ENCODE data around the gene GNB4.

Gene GNB4

DNA sequence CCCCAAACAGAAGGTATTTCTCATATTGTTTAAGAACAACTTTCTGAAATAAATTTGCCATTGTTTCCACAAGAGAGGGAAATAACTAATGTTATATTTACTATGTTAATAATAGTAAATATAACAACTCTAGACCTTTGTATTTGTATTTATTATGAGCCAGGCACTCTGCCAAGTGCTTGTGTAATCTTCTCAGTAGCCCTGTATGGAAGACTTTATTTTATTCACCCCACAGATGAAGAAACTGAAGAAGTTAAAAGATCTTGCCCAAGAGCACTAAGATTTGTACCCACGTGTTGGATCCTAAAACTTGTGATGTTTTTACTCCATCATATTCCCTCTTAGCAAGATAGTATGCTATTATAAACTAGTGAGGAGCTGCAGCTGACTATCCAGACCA is 12.0 kb upstream of the GNB4 start:
- no peaks in the 10 kb centered on the region for H4K20me1 ChIP-seq
- no peaks in the 10 kb centered on the region for H3K9me3 ChIP-seq
- no peak overlapping the region for H3K4me3 ChIP-seq
- no peak for TF ChIP-seq Cebpa-rat (IDR thresholded peaks at IDR 0.05)
- no peak overlapping the region for H3K9ac ChIP-seq
- no peak overlapping the region for H3K4me2 ChIP-seq
- no peaks in the 10 kb centered on the region for H3K27me3 ChIP-seq
- no peaks in the 10 kb centered on the region for H3K4me1 ChIP-seq
- no peak overlapping the region for H3K27ac ChIP-seq
- no peaks in the 10 kb centered on the region for H3K36me3 ChIP-seq

DNA sequence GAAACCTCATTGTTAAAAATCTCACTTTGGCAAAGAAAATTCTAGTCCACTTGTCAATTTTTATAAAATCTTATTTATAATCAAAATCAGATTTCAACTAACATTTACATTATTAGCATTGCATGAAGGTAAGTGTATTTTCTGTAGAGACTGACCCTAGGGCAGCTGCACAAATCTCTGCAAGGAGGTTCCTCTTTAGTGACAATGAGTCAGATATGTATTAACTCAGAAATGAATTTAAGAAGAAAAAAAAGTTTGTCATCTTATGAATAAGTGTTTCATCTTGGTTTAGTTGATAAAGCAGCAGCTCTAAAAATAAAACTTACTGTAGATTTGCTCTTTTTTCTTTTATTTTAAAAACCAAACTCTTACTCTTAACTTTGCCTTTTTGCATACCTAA is 9.0 kb upstream of the GNB4 start:
- H3K4me3 ChIP-seq, result no peak overlapping the region
- H3K9ac ChIP-seq, result no peak overlapping the region
- no peak overlapping the region for H3K4me2 ChIP-seq
- H3K27ac ChIP-seq, result no peak overlapping the region
- H3K4me1 ChIP-seq, result no peaks in the 10 kb centered on the region
- H3K27me3 ChIP-seq, result no peaks in the 10 kb centered on the region
- no peaks in the 10 kb centered on the region for H3K36me3 ChIP-seq
- H4K20me1 ChIP-seq, result no peaks in the 10 kb centered on the region
- TF ChIP-seq Cebpa-rat (IDR thresholded peaks at IDR 0.05), result no peak
- no peaks in the 10 kb centered on the region for H3K9me3 ChIP-seq

DNA sequence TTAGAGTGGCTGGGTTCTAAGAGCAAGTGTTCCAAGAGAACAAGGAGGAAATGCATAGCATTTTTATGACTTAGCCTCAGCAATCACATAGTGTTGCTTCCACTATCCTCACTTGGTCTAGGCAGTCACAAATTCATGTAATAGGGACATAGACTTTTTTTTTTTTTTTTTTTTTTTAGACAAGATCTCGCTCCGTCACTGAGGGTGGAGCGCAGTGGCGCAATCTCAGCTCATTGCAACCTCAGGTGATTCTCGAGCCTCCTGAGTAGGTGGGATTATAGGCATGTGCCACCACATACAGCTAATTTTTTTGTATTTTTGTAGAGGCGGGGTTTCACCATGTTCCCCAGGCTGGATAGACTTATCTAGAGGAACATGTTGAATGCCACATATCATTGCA is 4.7 kb upstream of the GNB4 start:
- Histone ChIP-seq H3K9ac (no peak overlapping the region), H3K4me2 (no peak overlapping the region), H3K4me3 (no peak overlapping the region), H3K27me3 (no peaks in the 10 kb centered on the region), H3K27ac (no peak overlapping the region), H4K20me1 (no peaks in the 10 kb centered on the region), H3K36me3 (no peaks in the 10 kb centered on the region), H3K9me3 (no peaks in the 10 kb centered on the region), H3K4me1 (peaks cover 9% of the 10 kb centered on the region)
- no peak for TF ChIP-seq Cebpa-rat (IDR thresholded peaks at IDR 0.05)

DNA sequence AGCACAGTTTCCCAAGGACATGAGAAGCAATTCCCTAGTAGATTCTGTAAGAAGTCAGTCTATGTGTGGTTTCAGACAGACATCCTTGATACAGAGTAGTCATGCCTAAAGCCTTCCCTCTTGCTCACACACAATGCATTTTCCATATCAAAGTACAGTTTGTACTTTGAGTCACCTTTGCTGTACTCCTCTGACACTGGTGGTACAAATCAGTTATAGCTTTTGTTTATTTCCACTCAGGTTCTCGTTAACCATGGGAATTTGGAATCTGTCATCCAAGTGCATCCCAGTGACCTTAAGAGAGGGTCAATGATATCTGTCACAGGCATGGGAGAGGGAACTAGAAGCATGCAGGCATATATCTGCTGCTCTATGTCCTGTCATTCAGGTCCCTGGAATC is 3.6 kb upstream of the GNB4 start:
- peaks cover 9% of the 10 kb centered on the region for H3K4me1 ChIP-seq
- no peaks in the 10 kb centered on the region for H4K20me1 ChIP-seq
- no peaks in the 10 kb centered on the region for H3K9me3 ChIP-seq
- no peak overlapping the region for H3K27ac ChIP-seq
- no peak overlapping the region for H3K4me2 ChIP-seq
- no peak for TF ChIP-seq Cebpa-rat (IDR thresholded peaks at IDR 0.05)
- H3K27me3 ChIP-seq, result no peaks in the 10 kb centered on the region
- no peak overlapping the region for H3K9ac ChIP-seq
- H3K36me3 ChIP-seq, result no peaks in the 10 kb centered on the region
- no peak overlapping the region for H3K4me3 ChIP-seq

DNA sequence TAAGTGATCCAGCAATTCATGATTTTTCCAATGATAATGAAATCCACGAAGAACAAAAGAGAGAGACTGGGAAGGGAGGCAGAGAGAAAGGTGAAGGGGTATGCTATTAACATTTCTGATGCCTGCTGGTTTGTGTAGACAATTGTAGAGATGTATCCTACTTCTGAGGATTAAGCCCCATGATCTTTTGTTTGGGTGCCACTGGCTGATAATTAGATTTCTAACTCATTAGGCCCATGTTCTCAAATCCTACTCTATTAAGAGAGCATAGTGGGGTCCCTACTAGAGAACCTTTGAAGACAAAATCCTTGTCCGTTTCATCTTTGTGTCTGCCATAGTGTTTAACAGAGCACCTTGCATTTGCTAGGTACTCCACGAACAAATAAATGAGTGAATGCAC is 2.7 kb upstream of the GNB4 start:
- Histone ChIP-seq H3K36me3 (no peaks in the 10 kb centered on the region), H3K9ac (no peak overlapping the region), H3K4me2 (no peak overlapping the region), H3K4me3 (no peak overlapping the region), H3K27ac (no peak overlapping the region), H3K27me3 (no peaks in the 10 kb centered on the region), H3K9me3 (no peaks in the 10 kb centered on the region), H3K4me1 (peaks cover 17% of the 10 kb centered on the region), H4K20me1 (peaks cover 7% of the 10 kb centered on the region; the same call in 1 of the 2 replicates)
- TF ChIP-seq Cebpa-rat (IDR thresholded peaks at IDR 0.05), result no peak

DNA sequence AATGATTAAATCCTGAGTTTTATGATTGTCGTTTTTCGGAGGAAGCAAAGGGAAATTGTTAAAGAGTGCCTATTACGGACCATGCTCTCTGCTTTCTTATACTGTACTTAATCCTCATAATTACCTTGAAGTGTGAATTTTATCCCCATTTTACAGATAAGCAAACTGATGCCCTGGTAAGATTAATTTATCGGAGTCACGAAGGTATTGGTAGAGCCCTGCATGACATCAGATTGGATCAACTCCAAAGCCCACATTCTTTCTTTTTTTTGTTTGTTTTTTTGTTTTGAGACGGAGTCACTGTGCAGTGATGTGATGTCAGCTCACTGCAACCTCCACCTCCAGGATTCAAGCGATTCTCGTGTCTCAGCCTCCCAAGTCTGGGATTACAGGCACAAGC is 1.6 kb upstream of the GNB4 start:
- Histone ChIP-seq H3K4me3 (no peak overlapping the region), H3K9ac (no peak overlapping the region), H3K27me3 (no peaks in the 10 kb centered on the region), H4K20me1 (peaks cover 17% of the 10 kb centered on the region; the same call in 1 of the 2 replicates), H3K4me2 (no peak overlapping the region), H3K27ac (no peak overlapping the region), H3K9me3 (no peaks in the 10 kb centered on the region), H3K4me1 (peaks cover 28% of the 10 kb centered on the region), H3K36me3 (no peaks in the 10 kb centered on the region)
- no peak for TF ChIP-seq Cebpa-rat (IDR thresholded peaks at IDR 0.05)

DNA sequence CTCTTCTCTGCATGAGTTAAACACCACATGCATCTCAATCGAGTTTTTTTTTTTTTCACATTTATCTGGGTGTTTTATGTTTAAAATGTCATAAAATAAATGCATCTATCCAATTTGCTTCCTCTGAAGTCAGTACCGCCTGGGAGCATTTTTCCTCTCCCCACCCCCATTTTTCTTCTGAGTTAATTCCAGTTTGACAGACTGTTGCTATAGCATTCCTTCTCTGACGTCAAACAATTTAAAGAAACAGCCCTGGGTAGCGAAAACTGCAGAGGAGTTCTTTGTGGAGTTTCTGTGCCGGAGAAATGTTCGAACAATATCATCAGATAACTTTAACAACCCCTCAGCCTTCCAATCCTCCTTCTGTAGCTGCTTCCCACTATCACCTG is 900 bp upstream of the GNB4 start:
- peak overlapping the region; percentile 81 for H3K4me2 ChIP-seq
- peaks cover 31% of the 10 kb centered on the region for H3K4me1 ChIP-seq
- peak overlapping the region; percentile 86 for H3K27ac ChIP-seq
- peaks cover 22% of the 10 kb centered on the region; the same call in 1 of the 2 replicates for H4K20me1 ChIP-seq
- peak overlapping the region; percentile 87 for H3K4me3 ChIP-seq
- peaks cover 6% of the 10 kb centered on the region for H3K36me3 ChIP-seq
- no peaks in the 10 kb centered on the region for H3K27me3 ChIP-seq
- H3K9me3 ChIP-seq, result no peaks in the 10 kb centered on the region
- no peak overlapping the region for H3K9ac ChIP-seq
- TF ChIP-seq Cebpa-rat (IDR thresholded peaks at IDR 0.05), result no peak

DNA sequence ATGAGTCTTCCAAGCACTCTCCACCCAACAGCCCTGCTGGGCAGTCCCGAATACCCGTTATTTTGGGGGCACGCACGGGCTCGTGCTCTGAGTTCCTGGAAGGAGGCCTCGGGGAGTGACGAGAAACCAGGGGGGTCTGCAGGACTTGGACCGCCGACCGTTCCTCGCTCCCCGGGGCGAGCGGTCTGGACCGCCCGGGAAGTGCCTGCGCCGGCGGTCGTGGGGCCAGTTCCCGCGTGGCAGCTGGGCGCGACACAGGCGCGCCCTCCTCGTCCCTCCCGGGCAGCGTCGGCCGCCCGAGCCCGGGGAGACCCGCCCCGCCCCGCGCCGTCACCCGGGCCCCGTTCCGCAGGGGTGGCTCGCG is 387 bp downstream of the GNB4 start:
- Histone ChIP-seq H3K36me3 (peaks cover 12% of the 10 kb centered on the region), H3K27me3 (no peaks in the 10 kb centered on the region), H4K20me1 (peaks cover 26% of the 10 kb centered on the region), H3K27ac (peak overlapping the region; percentile 86), H3K4me3 (peak overlapping the region; percentile 87), H3K4me1 (peaks cover 31% of the 10 kb centered on the region), H3K9me3 (no peaks in the 10 kb centered on the region), H3K4me2 (peak overlapping the region; percentile 81), H3K9ac (peak overlapping the region; percentile 86)
- TF ChIP-seq Cebpa-rat (IDR thresholded peaks at IDR 0.05), result no peak

DNA sequence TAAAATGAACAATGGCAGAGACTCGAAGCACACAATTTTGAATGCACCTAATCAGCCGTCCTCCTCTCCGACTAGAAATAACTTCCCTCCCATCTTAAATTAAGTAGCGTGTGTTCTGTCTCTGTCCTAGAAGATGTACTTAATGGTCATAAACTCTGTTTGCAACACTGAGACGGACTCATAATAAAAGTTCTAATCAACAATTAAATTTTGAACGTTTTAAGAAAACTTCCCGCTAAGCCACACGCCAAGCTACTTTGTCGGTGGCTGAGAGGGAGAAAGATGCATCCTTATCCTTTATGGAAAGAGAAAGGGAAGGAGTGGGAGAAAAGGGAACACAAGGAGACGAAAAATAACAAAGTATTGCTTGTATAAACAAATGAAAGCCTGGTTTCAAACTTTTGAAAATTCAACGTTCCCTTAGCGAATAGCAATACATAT is 989 bp downstream of the GNB4 start:
- peak overlapping the region; percentile 87 for H3K4me3 ChIP-seq
- H3K4me1 ChIP-seq, result peaks cover 31% of the 10 kb centered on the region
- peak overlapping the region; percentile 81 for H3K4me2 ChIP-seq
- H4K20me1 ChIP-seq, result peaks cover 32% of the 10 kb centered on the region
- no peaks in the 10 kb centered on the region for H3K27me3 ChIP-seq
- H3K9me3 ChIP-seq, result no peaks in the 10 kb centered on the region
- peak overlapping the region; percentile 86 for H3K27ac ChIP-seq
- H3K9ac ChIP-seq, result peak overlapping the region; percentile 86
- TF ChIP-seq Cebpa-rat (IDR thresholded peaks at IDR 0.05), result no peak
- peaks cover 13% of the 10 kb centered on the region for H3K36me3 ChIP-seq

DNA sequence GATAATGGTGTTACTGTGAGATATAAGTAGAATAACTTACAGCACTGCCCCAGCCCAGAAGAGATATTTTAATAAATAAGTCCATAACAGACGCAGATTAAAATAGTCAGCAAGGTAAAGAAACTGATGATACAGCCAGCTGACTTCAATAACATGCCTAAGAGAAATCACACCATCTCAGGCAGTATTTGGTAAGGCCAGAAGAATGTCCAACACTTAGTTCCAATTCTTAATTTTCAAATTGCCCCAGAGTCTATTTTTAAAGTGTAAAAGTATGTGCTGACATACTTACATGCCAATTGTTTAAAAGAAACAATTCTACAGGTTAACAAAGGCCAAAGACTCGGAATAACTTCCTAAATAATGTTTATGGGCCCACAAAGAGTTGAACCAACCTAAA is 1.6 kb downstream of the GNB4 start:
- no peak for TF ChIP-seq Cebpa-rat (IDR thresholded peaks at IDR 0.05)
- H4K20me1 ChIP-seq, result peaks cover 32% of the 10 kb centered on the region
- peaks cover 16% of the 10 kb centered on the region for H3K36me3 ChIP-seq
- no peaks in the 10 kb centered on the region for H3K9me3 ChIP-seq
- H3K4me2 ChIP-seq, result peak overlapping the region; percentile 81
- peak overlapping the region; percentile 87 for H3K4me3 ChIP-seq
- peaks cover 31% of the 10 kb centered on the region for H3K4me1 ChIP-seq
- H3K9ac ChIP-seq, result peak overlapping the region; percentile 86
- H3K27me3 ChIP-seq, result no peaks in the 10 kb centered on the region
- H3K27ac ChIP-seq, result peak overlapping the region; percentile 86; the same call in 1 of the 2 replicates

DNA sequence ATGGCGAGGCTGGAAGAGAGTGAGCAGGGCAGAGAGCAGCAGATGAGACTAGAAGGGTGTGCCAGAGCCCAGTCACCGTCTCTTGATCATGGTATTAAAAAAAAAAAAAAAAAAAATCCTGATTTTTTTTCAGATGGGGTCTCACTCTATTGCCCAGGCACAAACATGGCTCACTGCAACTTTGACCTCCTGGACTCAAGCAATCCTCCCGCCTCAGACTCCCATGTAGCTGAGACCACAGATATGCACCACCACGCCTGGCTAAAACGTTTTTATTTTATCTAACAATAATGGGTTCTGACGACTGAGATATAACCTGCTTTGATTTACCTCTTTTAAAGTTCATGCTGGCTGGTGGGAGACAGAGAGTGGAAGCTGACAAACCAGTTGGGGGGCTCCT is 4.0 kb downstream of the GNB4 start:
- peaks cover 28% of the 10 kb centered on the region for H3K4me1 ChIP-seq
- no peaks in the 10 kb centered on the region for H3K27me3 ChIP-seq
- peaks cover 36% of the 10 kb centered on the region for H4K20me1 ChIP-seq

More for the DNA sequence above, 4.0 kb downstream of the GNB4 start:
- no peaks in the 10 kb centered on the region for H3K9me3 ChIP-seq
- no peak overlapping the region for H3K4me3 ChIP-seq
- H3K4me2 ChIP-seq, result no peak overlapping the region
- no peak overlapping the region for H3K27ac ChIP-seq
- H3K36me3 ChIP-seq, result peaks cover 26% of the 10 kb centered on the region
- TF ChIP-seq Cebpa-rat (IDR thresholded peaks at IDR 0.05), result no peak
- H3K9ac ChIP-seq, result no peak overlapping the region

All from BLaER1 (cell line).